GM19463 (cell line): ENCODE results near the gene SH3GL2.
A peak's percentile ranks its signal among the peaks of the same experiment; 100 is the strongest.
"Not testable (repeated sequence)": the region's sequence is repeated elsewhere in the genome, so short reads cannot be mapped to it uniquely, and the experiment has no call there.

ENCODE experiments used
- ATAC-seq: cut with Tn5 transposase; IDR thresholded peaks from one replicate; pipeline ENCODE4 v1.9.1; 2021; ENCODE audit warnings: mild to moderate bottlenecking, moderate library complexity; ENCODE audit not compliant: unreplicated experiment

The SH3GL2 gene

GRCh38 chr9:17742067-17742466 is 163.2 kb downstream of the SH3GL2 start:
- no peak for ATAC-seq

- no peak for ATAC-seq
Measured at GRCh38 chr9:17744786-17745185, 165.9 kb downstream of the SH3GL2 start.

GRCh38 chr9:17750269-17750668 is 171.4 kb downstream of the SH3GL2 start:
- no peak for ATAC-seq

GRCh38 chr9:17751486-17751885 is 172.6 kb downstream of the SH3GL2 start:
- no peak for ATAC-seq

- ATAC-seq, result no peak
Measured at GRCh38 chr9:17752021-17752420, 173.2 kb downstream of the SH3GL2 start.

- ATAC-seq, result no peak
Measured at GRCh38 chr9:17757816-17758215, 178.9 kb downstream of the SH3GL2 start.

- no peak for ATAC-seq
Measured at GRCh38 chr9:17760250-17760649, 181.4 kb downstream of the SH3GL2 start.

GRCh38 chr9:17761984-17762676 is 183.3 kb downstream of the SH3GL2 start:
- no peak for ATAC-seq

GRCh38 chr9:17764306-17764705 is 185.4 kb downstream of the SH3GL2 start:
- ATAC-seq, result no peak

GRCh38 chr9:17765131-17765530 is 186.3 kb downstream of the SH3GL2 start:
- ATAC-seq, result not testable (repeated sequence)

GRCh38 chr9:17772223-17772622 is 193.4 kb downstream of the SH3GL2 start:
- ATAC-seq, result no peak

GRCh38 chr9:17775656-17776055 is 196.8 kb downstream of the SH3GL2 start:
- ATAC-seq, result no peak

- ATAC-seq, result no peak
Measured at GRCh38 chr9:17776735-17777134, 197.9 kb downstream of the SH3GL2 start.

GRCh38 chr9:17777465-17777864 is 198.6 kb downstream of the SH3GL2 start:
- no peak for ATAC-seq

- ATAC-seq, result no peak
Measured at GRCh38 chr9:17782430-17783149, 203.7 kb downstream of the SH3GL2 start.

- no peak for ATAC-seq
Measured at GRCh38 chr9:17783227-17783626, 204.4 kb downstream of the SH3GL2 start.

GRCh38 chr9:17789316-17789715 is 210.4 kb downstream of the SH3GL2 start:
- no peak for ATAC-seq

- ATAC-seq, result peak; percentile 65
Measured at GRCh38 chr9:17793713-17794622, 215.1 kb downstream of the SH3GL2 start.

- ATAC-seq, result no peak
Measured at GRCh38 chr9:17795744-17796143, 216.9 kb downstream of the SH3GL2 start.

GRCh38 chr9:17799369-17799768 is 220.5 kb downstream of the SH3GL2 start:
- ATAC-seq, result no peak

- no peak for ATAC-seq
Measured at GRCh38 chr9:17800418-17800817, 221.6 kb downstream of the SH3GL2 start.
